Measurements from ENCODE around the gene PAX5.

PAX5 gene

DNA sequence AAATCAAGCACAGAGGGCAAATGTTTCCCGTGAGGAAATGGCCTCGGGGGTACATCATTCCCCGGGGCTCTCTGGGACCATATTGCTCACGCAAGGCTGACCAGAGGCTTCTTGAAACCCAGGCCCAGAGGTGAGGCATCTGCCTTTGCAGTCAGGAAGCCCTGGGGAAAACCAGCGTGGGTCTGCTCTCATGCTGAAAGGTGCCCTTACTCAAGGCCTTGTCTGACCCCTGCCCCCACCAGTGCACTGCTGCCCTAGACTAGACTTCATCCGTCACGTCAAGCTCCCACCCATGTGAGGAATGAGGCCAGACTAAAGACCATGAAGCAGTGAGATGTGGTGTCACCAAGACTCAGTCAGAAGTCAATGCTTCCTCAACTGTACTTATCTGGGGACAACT is 66.1 kb downstream of the PAX5 start:
- no peaks in the 10 kb centered on the region for H3K27me3 ChIP-seq (ENCODE audit: insufficient read depth, low read length, poor library complexity)

DNA sequence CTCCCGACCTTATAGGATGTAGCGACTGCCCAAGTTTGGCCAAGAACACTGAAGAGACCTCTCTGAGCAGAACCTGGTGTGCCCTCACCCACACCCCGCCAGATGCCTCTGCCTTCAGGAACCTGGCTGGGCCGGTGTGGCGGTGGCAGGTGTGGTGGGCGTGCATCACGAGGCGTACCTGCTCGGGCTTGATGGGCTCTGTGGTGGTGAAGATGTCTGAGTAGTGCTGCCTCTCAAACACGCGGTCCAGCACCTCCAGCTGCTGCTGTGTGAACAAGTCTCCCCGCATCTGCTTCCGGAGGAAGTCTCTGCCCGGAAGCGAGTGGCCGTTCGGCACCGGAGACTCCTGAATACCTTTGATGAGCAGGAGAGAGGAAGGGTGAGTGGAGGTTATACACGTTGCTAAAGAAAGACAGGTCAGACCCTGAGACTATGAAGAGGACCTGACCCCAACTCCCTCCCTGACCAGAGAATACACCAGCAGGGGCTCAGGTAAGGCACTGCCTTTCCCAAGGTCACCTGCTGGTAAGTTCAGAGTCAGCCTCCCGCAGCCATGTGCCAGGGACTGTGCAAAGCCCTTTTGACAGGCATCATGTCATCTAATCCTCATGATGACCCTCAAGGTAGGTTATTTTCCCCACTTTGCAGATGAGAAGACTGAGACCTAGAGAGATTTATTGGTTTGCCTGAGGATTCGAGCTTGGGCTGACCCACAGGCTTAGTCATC is 67.5 kb downstream of the PAX5 start:
- Histone ChIP-seq H4K20me1 (ENCODE audit: insufficient read depth, low read length) (no peaks in the 10 kb centered on the region), H3K27me3 (ENCODE audit: insufficient read depth, low read length, poor library complexity) (no peaks in the 10 kb centered on the region), H3K9ac (ENCODE audit: low read depth, low read length) (no peak overlapping the region), H3K79me2 (ENCODE audit: insufficient read depth, low read length) (no peaks in the 10 kb centered on the region), H3K9me3 (ENCODE audit: insufficient read depth, low read length, severe bottlenecking) (no peaks in the 10 kb centered on the region), H3K27ac (ENCODE audit: low read length) (no peak overlapping the region), H2AFZ (ENCODE audit: low read depth, low read length) (no peak overlapping the region), H3K36me3 (ENCODE audit: insufficient read depth, low read length) (no peaks in the 10 kb centered on the region), H3K4me2 (ENCODE audit: insufficient read depth, low read length) (no peak overlapping the region), H3K4me1 (ENCODE audit: insufficient read depth, low read length) (no peaks in the 10 kb centered on the region), H3K4me3 (ENCODE audit: low read depth in 1 of 2, low read length in 2 of 2) (no peak overlapping the region)
- DNase-seq: no peak
- TF ChIP-seq, protein P1, sequence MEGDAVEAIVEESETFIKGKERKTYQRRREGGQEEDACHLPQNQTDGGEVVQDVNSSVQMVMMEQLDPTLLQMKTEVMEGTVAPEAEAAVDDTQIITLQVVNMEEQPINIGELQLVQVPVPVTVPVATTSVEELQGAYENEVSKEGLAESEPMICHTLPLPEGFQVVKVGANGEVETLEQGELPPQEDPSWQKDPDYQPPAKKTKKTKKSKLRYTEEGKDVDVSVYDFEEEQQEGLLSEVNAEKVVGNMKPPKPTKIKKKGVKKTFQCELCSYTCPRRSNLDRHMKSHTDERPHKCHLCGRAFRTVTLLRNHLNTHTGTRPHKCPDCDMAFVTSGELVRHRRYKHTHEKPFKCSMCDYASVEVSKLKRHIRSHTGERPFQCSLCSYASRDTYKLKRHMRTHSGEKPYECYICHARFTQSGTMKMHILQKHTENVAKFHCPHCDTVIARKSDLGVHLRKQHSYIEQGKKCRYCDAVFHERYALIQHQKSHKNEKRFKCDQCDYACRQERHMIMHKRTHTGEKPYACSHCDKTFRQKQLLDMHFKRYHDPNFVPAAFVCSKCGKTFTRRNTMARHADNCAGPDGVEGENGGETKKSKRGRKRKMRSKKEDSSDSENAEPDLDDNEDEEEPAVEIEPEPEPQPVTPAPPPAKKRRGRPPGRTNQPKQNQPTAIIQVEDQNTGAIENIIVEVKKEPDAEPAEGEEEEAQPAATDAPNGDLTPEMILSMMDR (IDR thresholded peaks at IDR 0.05; ENCODE audit: borderline replicate concordance, extremely low read depth, low read length, poor library complexity, severe bottlenecking): no peak
- TF ChIP-seq EZH2 (IDR thresholded peaks at IDR 0.05; ENCODE audit: borderline replicate concordance, low read depth, low read length, severe bottlenecking): no peak
- ATAC-seq (ENCODE audit: insufficient read depth, low read depth): no peak

More for the DNA sequence above, 66.1 kb downstream of the PAX5 start:
- no peaks in the 10 kb centered on the region for H3K79me2 ChIP-seq (ENCODE audit: insufficient read depth, low read length)
- no peak overlapping the region for H3K4me3 ChIP-seq (ENCODE audit: low read depth in 1 of 2, low read length in 2 of 2)
- DNase-seq (no peak), ATAC-seq (ENCODE audit: insufficient read depth, low read depth) (no peak)
- H4K20me1 ChIP-seq (ENCODE audit: insufficient read depth, low read length): no peaks in the 10 kb centered on the region
- H3K9ac ChIP-seq (ENCODE audit: low read depth, low read length): no peak overlapping the region
- H3K27ac ChIP-seq (ENCODE audit: low read length): no peak overlapping the region
- no peak overlapping the region for H2AFZ ChIP-seq (ENCODE audit: low read depth, low read length)
- no peaks in the 10 kb centered on the region for H3K9me3 ChIP-seq (ENCODE audit: insufficient read depth, low read length, severe bottlenecking)
- no peak overlapping the region for H3K4me2 ChIP-seq (ENCODE audit: insufficient read depth, low read length)
- H3K36me3 ChIP-seq (ENCODE audit: insufficient read depth, low read length): no peaks in the 10 kb centered on the region
- TF ChIP-seq, protein P1 (IDR thresholded peaks at IDR 0.05; ENCODE audit: borderline replicate concordance, extremely low read depth, low read length, poor library complexity, severe bottlenecking): no peak
- no peak for TF ChIP-seq EZH2 (IDR thresholded peaks at IDR 0.05; ENCODE audit: borderline replicate concordance, low read depth, low read length, severe bottlenecking)
- H3K4me1 ChIP-seq (ENCODE audit: insufficient read depth, low read length): no peaks in the 10 kb centered on the region

DNA sequence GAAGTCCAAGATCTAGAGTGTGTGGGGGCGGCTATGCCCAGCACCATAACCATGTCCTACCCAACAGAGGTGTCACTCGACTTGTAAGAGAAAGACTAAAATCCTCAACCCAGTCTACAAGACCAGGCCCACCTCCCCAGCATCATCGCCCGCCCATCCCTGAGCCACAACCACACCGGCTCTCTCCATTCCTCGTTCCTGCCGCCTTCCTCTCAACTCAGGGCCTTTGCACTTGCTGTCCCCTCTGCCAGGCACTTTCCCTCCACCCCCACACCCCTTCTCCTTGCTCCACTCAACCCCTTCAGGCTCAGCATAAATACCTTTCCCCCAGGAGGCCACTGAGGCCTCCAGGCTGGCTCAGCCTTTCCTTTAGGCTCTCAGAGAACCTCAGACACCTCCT is 69.3 kb downstream of the PAX5 start:
- no peaks in the 10 kb centered on the region for H4K20me1 ChIP-seq (ENCODE audit: insufficient read depth, low read length)
- H3K27ac ChIP-seq (ENCODE audit: low read length): no peak overlapping the region
- DNase-seq (no peak), ATAC-seq (ENCODE audit: insufficient read depth, low read depth) (no peak)
- no peaks in the 10 kb centered on the region for H3K79me2 ChIP-seq (ENCODE audit: insufficient read depth, low read length)
- H3K4me1 ChIP-seq (ENCODE audit: insufficient read depth, low read length): no peaks in the 10 kb centered on the region
- H3K4me2 ChIP-seq (ENCODE audit: insufficient read depth, low read length): no peak overlapping the region
- H3K27me3 ChIP-seq (ENCODE audit: insufficient read depth, low read length, poor library complexity): no peaks in the 10 kb centered on the region
- H3K9ac ChIP-seq (ENCODE audit: low read depth, low read length): no peak overlapping the region
- H3K9me3 ChIP-seq (ENCODE audit: insufficient read depth, low read length, severe bottlenecking): no peaks in the 10 kb centered on the region
- no peaks in the 10 kb centered on the region for H3K36me3 ChIP-seq (ENCODE audit: insufficient read depth, low read length)
- no peak overlapping the region for H2AFZ ChIP-seq (ENCODE audit: low read depth, low read length)
- no peak overlapping the region for H3K4me3 ChIP-seq (ENCODE audit: low read depth in 1 of 2, low read length in 2 of 2)
- TF ChIP-seq EZH2 (IDR thresholded peaks at IDR 0.05; ENCODE audit: borderline replicate concordance, low read depth, low read length, severe bottlenecking): no peak
- TF ChIP-seq, protein P1 (IDR thresholded peaks at IDR 0.05; ENCODE audit: borderline replicate concordance, extremely low read depth, low read length, poor library complexity, severe bottlenecking): no peak
